SU-DHL-6 (cell line): Measurements from ENCODE around the gene SLC35F4.

Experiments
- H2AFZ ChIP-seq: fragments of 200-600 bp; sonication (generic); 2 replicates; pipeline ENCODE4 v1.6.1; 2014; ENCODE audit warnings: low read depth, mild to moderate bottlenecking, moderate library complexity, mixed read lengths, antibody characterized with exemption, low read length; ENCODE audit not compliant: severe bottlenecking
- H3F3A ChIP-seq: fragments of 200-600 bp; shearing (Covaris generic); 2 replicates; pipeline ENCODE4 v1.6.0; 2016; ENCODE audit warnings: antibody characterized with exemption, mild to moderate bottlenecking; ENCODE audit not compliant: insufficient read depth
- H3K27ac ChIP-seq: fragments of 200-600 bp; sonication (generic); 2 replicates; pipeline ENCODE4 v1.5.1; 2016; ENCODE audit warnings: low read depth, mild to moderate bottlenecking, low read length, moderate library complexity, mixed read lengths
- H3K27me3 ChIP-seq: fragments of 200-600 bp; sonication (generic), shearing (Covaris generic); 2 replicates; pipeline ENCODE4 v1.6.0; 2014; ENCODE audit warnings: mild to moderate bottlenecking, low read length
- H3K36me3 ChIP-seq: fragments of 200-600 bp; sonication (generic); 2 replicates; pipeline ENCODE4 v1.6.1; 2014; ENCODE audit warnings: mild to moderate bottlenecking, low read length, mixed read lengths
- H3K4me2 ChIP-seq: fragments of 300-600, 200-600 bp; shearing (Covaris generic), sonication (generic); 2 replicates; pipeline ENCODE4 v1.6.0; 2014; ENCODE audit warnings: low read length, low read depth, mild to moderate bottlenecking; ENCODE audit not compliant: poor library complexity, severe bottlenecking
- H3K4me3 ChIP-seq: fragments of 200-600 bp; sonication (generic); 2 replicates; pipeline ENCODE4 v1.5.1; 2014; ENCODE audit warnings: antibody characterized with exemption, low read length, mild to moderate bottlenecking, mixed read lengths; ENCODE audit not compliant: insufficient read depth, poor library complexity, severe bottlenecking
- H3K79me2 ChIP-seq: fragments of 200-600 bp; sonication (generic); 2 replicates; pipeline ENCODE4 v1.6.1; 2014; ENCODE audit warnings: mild to moderate bottlenecking, low read length, moderate library complexity; ENCODE audit not compliant: insufficient read depth
- H3K9ac ChIP-seq: fragments of 200-600 bp; sonication (generic); 2 replicates; pipeline ENCODE4 v1.7.0; 2014; ENCODE audit warnings: mild to moderate bottlenecking, low read length
- H3K9me2 ChIP-seq: fragments of 200-600 bp; sonication (generic); replicated peaks from 2 replicates; pipeline ENCODE4 v1.6.1; 2014; ENCODE audit warnings: low read length; ENCODE audit not compliant: insufficient read depth
- H3K9me3 ChIP-seq: fragments of 200-600 bp; sonication (generic); 2 replicates; pipeline ENCODE4 v1.6.1; 2014; ENCODE audit warnings: low read length, mixed read lengths; ENCODE audit not compliant: insufficient read depth
- H4K20me1 ChIP-seq: fragments of 200-600 bp; sonication (generic); 2 replicates; pipeline ENCODE4 v1.6.1; 2014; ENCODE audit warnings: low read depth, mild to moderate bottlenecking, antibody characterized with exemption, low read length, moderate library complexity, mixed read lengths
- EZH2phosphoT487 ChIP-seq: fragments of 200-600 bp; sonication (generic), shearing (Covaris generic); conservative IDR thresholded peaks from 2 replicates; pipeline ENCODE4 v1.6.1; 2018; ENCODE audit warnings: mild to moderate bottlenecking, antibody characterized with exemption, low read length, moderate library complexity, mixed read lengths
- TF ChIP-seq, protein P1 (sequence below): fragments of 200-600 bp; sonication (generic); IDR thresholded peaks from one replicate; pipeline ENCODE4 v1.5.1; 2017; ENCODE audit warnings: antibody characterized with exemption, mild to moderate bottlenecking, low read length, moderate library complexity; ENCODE audit not compliant: insufficient read depth, poor library complexity, severe bottlenecking

The SLC35F4 gene

DNA sequence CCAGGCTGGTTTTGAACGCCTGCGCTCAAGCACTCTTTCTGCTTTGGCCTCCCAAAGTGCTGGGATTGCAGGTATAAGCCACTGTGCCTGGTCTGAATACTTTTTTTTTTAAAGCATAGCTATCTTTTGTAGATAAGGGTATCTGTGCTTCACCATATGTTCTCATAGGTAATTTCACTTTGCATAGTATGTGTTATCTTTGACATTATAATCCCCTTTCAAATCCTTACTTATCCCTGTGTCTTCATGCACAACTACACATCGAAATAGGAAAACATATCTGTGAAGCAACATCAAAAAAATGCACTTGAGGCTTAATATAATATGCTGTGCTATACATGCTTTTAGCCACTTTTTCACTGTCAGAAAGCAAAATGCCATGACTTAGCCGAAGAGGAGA is 94.1 kb downstream of the SLC35F4 start:
- Histone ChIP-seq H3K4me2 (no peak overlapping the region), H3K27me3 (no peaks in the 10 kb centered on the region), H3K9me3 (no peaks in the 10 kb centered on the region), H3F3A (no peaks in the 10 kb centered on the region), H3K79me2 (no peaks in the 10 kb centered on the region), H3K36me3 (no peaks in the 10 kb centered on the region), H2AFZ (no peak overlapping the region), H3K9ac (no peak overlapping the region), H3K4me3 (no peak overlapping the region), H3K27ac (no peak overlapping the region), H3K9me2 (no peaks in the 10 kb centered on the region), H4K20me1 (no peaks in the 10 kb centered on the region)
- no peak for TF ChIP-seq EZH2phosphoT487
- TF ChIP-seq, protein P1, sequence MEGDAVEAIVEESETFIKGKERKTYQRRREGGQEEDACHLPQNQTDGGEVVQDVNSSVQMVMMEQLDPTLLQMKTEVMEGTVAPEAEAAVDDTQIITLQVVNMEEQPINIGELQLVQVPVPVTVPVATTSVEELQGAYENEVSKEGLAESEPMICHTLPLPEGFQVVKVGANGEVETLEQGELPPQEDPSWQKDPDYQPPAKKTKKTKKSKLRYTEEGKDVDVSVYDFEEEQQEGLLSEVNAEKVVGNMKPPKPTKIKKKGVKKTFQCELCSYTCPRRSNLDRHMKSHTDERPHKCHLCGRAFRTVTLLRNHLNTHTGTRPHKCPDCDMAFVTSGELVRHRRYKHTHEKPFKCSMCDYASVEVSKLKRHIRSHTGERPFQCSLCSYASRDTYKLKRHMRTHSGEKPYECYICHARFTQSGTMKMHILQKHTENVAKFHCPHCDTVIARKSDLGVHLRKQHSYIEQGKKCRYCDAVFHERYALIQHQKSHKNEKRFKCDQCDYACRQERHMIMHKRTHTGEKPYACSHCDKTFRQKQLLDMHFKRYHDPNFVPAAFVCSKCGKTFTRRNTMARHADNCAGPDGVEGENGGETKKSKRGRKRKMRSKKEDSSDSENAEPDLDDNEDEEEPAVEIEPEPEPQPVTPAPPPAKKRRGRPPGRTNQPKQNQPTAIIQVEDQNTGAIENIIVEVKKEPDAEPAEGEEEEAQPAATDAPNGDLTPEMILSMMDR, result no peak

DNA sequence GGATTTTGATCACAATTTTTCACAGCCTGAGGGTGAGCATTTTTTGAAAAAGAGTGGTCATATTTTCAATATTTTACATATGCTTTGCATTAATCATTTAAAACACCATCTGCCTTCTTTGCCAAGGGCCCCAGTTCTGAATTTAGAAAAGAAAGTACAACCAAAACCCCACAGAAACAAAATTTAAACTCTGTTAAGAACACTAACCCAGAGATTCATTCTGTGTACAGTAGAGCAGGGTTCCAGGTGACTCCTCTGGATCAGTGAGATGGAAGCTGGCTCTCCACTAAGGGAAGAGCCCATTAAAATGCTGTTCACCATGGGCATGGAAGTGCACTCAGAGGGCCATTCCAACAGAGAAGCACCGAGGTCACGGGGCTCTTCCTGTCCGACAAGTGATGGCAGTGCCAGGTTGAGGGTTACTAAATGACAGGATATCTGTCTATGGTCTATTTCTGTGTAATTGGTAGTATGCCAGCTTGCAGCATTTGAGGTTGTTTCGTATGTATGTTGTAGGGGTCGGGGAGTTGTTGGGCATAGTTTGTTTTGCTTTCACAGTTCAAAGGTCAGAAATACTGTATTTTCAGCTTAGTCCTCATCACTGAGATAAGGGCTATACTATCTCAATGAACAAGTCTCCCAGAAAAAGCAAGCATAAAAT is 95.9 kb downstream of the SLC35F4 start:
- no peaks in the 10 kb centered on the region for H3K27me3 ChIP-seq
- no peaks in the 10 kb centered on the region for H3K9me2 ChIP-seq
- H3K4me2 ChIP-seq, result no peak overlapping the region
- H3K9ac ChIP-seq, result no peak overlapping the region
- H3K27ac ChIP-seq, result no peak overlapping the region
- TF ChIP-seq, protein P1, result no peak
- TF ChIP-seq EZH2phosphoT487, result no peak
- no peaks in the 10 kb centered on the region for H3K9me3 ChIP-seq
- H3F3A ChIP-seq, result no peaks in the 10 kb centered on the region
- no peaks in the 10 kb centered on the region for H3K36me3 ChIP-seq
- H3K79me2 ChIP-seq, result no peaks in the 10 kb centered on the region
- H3K4me3 ChIP-seq, result no peak overlapping the region
- H2AFZ ChIP-seq, result no peak overlapping the region
- no peaks in the 10 kb centered on the region for H4K20me1 ChIP-seq

DNA sequence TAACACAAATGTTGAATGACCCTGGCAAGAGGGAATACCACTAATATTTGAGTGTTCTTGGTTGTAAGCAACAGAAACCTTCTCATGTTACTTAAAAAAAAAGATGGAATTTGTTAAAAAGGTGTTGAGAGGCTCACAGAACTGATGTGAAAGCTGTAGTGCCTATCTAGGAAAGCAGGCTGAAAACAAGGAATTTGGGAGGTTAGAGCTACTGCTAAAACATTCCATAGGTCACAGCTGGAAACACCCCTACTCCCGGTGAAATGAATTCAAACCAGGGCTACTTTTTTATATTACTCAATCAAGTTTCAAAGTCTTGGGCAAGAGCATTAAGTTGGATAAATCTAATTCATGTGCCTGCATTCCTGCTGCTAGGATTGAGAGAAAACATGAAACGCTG is 104.1 kb downstream of the SLC35F4 start:
- Histone ChIP-seq H3K9me2 (no peaks in the 10 kb centered on the region), H3K9me3 (no peaks in the 10 kb centered on the region), H2AFZ (no peak overlapping the region), H3K4me2 (no peak overlapping the region), H4K20me1 (no peaks in the 10 kb centered on the region), H3K79me2 (no peaks in the 10 kb centered on the region), H3K27me3 (no peaks in the 10 kb centered on the region), H3K9ac (no peak overlapping the region), H3K36me3 (no peaks in the 10 kb centered on the region), H3F3A (no peaks in the 10 kb centered on the region), H3K4me3 (no peak overlapping the region), H3K27ac (no peak overlapping the region)
- TF ChIP-seq, protein P1, result no peak
- no peak for TF ChIP-seq EZH2phosphoT487
